Endothelial cell of umbilical vein (primary cell): ENCODE data around the gene PRKAR2B. TPM values are rescaled to one million over a fixed set of nuclear protein-coding genes. Genes with fewer than 3 reads are reported as not detected.
A peak's percentile ranks its signal among the peaks of the same experiment; 100 is the strongest.

Experiments
- BruUV-seq: library from RNA; stranded (reverse); fragments of 400-500 nt; replicated peaks from 2 replicates; lab custom pipeline; 2021; lab: Mats Ljungman, UMichigan
- CTCF ChIA-PET: fragments of 300-600, 350-600 bp; sonication (Branson Sonifier 250); formaldehyde crosslinking; loops from one replicate; lab custom pipeline; 2021; ENCODE audit warnings: antibody characterized with exemption, inconsistent platforms; lab: Charles Lee
- POLR2A ChIA-PET: fragments of 300-600, 350-600 bp; sonication (Branson Sonifier 250); formaldehyde crosslinking; loops from one replicate; lab custom pipeline; 2021; ENCODE audit warnings: antibody characterized with exemption, inconsistent platforms; lab: Charles Lee
- DNase-seq: peaks from one replicate; pipeline ENCODE4 v3.0.0-alpha.2; 2011; ENCODE audit warnings: low read depth, low spot score
- FAIRE-seq: peaks from 2 replicates; lab custom pipeline; 2011; peaks lifted over from hg19 to GRCh38; lab: Jason Lieb, UNC
- H2AFZ ChIP-seq: 2 replicates; pipeline ENCODE4 v1.6.0; 2012; ENCODE audit warnings: low read depth, low read length, control low read depth, inconsistent platforms
- H3K27ac ChIP-seq: 2 replicates; pipeline ENCODE4 v1.5.1; 2011; ENCODE audit warnings: low read depth, mild to moderate bottlenecking, control low read depth, low read length, moderate library complexity; ENCODE audit not compliant: insufficient read depth
- H3K27me3 ChIP-seq, 2 experiments: 2 replicates each; pipeline versions ENCODE4 v1.6.0 to v1.6.1; 2011; ENCODE audit warnings: low read length in 2 of 2, mixed read lengths in 1 of 2; ENCODE audit not compliant: control insufficient read depth in 2 of 2, insufficient read depth in 2 of 2
- H3K36me3 ChIP-seq, 2 experiments: 2 replicates in 1 of 2; 3 replicates in 1 of 2; pipeline ENCODE4 v1.5.1; 2011; ENCODE audit warnings: low read length in 2 of 2, mild to moderate bottlenecking in 1 of 2, moderate library complexity in 1 of 2; ENCODE audit not compliant: control insufficient read depth in 2 of 2, insufficient read depth in 2 of 2; ENCODE audit errors: extremely low read depth in 1 of 2
- H3K4me1 ChIP-seq: 3 replicates; pipeline ENCODE4 v1.5.1; 2011; ENCODE audit warnings: mild to moderate bottlenecking, low read length; ENCODE audit not compliant: control insufficient read depth, insufficient read depth; ENCODE audit errors: extremely low read depth
- H3K4me2 ChIP-seq: 2 replicates; pipeline ENCODE4 v1.6.1; 2011; ENCODE audit warnings: low read length, control low read depth, mixed read lengths; ENCODE audit not compliant: insufficient read depth
- H3K4me3 ChIP-seq, 3 experiments: fragments of 200-600 bp in 1 of 3; sonication (generic), shearing (Covaris generic) in 1 of 3; replicated peaks in 1 of 3; 2 replicates each; pipeline ENCODE4 v1.5.1; 2011 to 2016; ENCODE audit warnings: control low read depth in 3 of 3, low read length in 3 of 3, mild to moderate bottlenecking in 2 of 3, inconsistent platforms in 1 of 3, low read depth in 1 of 3, moderate library complexity in 1 of 3; ENCODE audit not compliant: insufficient read depth in 1 of 3
- H3K79me2 ChIP-seq: 2 replicates; pipeline ENCODE4 v1.6.0; 2012; ENCODE audit warnings: low read length, inconsistent platforms; ENCODE audit not compliant: control insufficient read depth, insufficient read depth
- H3K9ac ChIP-seq: replicated peaks from 2 replicates; pipeline ENCODE3; 2011; ENCODE audit warnings: low read length, control low read depth; ENCODE audit not compliant: insufficient read depth; ENCODE audit errors: extremely low read depth
- H3K9me1 ChIP-seq: replicated peaks from 3 replicates; pipeline ENCODE4 v1.6.0; 2011; ENCODE audit warnings: mild to moderate bottlenecking, low read length; ENCODE audit not compliant: control insufficient read depth, insufficient read depth; ENCODE audit errors: extremely low read depth
- H3K9me3 ChIP-seq: replicated peaks from 2 replicates; pipeline ENCODE4 v1.5.1; 2012; ENCODE audit warnings: low read length, inconsistent platforms; ENCODE audit not compliant: control insufficient read depth, insufficient read depth
- H4K20me1 ChIP-seq: replicated peaks from 2 replicates; pipeline ENCODE3; 2011; ENCODE audit warnings: mild to moderate bottlenecking, low read length; ENCODE audit not compliant: control insufficient read depth, insufficient read depth; ENCODE audit errors: extremely low read depth
- CTCF ChIP-seq, 2 donors: IDR thresholded peaks; 1 replicate in 1 of 2; 2 replicates in 1 of 2; pipeline ENCODE4 v1.5.1; 2011; ENCODE audit warnings: low read length in 2 of 2, mild to moderate bottlenecking in 2 of 2, moderate library complexity in 2 of 2, control low read depth in 1 of 2, inconsistent platforms in 1 of 2, low read depth in 1 of 2; ENCODE audit not compliant: insufficient read depth in 1 of 2; ENCODE audit errors: extremely low read depth in 1 of 2
- EZH2 ChIP-seq: IDR thresholded peaks from 2 replicates; pipeline ENCODE4 v1.6.1; 2012; ENCODE audit warnings: borderline replicate concordance, low read depth, mild to moderate bottlenecking, moderate library complexity, low read length, inconsistent platforms; ENCODE audit not compliant: severe bottlenecking
- FOS ChIP-seq: IDR thresholded peaks from 2 replicates; pipeline ENCODE4 v1.6.1; 2011; ENCODE audit warnings: mild to moderate bottlenecking, low read length, moderate library complexity, borderline replicate concordance; ENCODE audit not compliant: insufficient read depth
- GATA2 ChIP-seq: IDR thresholded peaks from 2 replicates; pipeline ENCODE4 v1.7.0; 2011; ENCODE audit warnings: low read depth, mild to moderate bottlenecking, moderate library complexity, mixed read lengths, low read length; ENCODE audit not compliant: insufficient read length, insufficient read depth
- JUN ChIP-seq: IDR thresholded peaks from 2 replicates; pipeline ENCODE4 v1.6.1; 2011; ENCODE audit warnings: borderline replicate concordance, low read depth; ENCODE audit not compliant: insufficient read length, insufficient read depth
- MAX ChIP-seq: IDR thresholded peaks from 2 replicates; pipeline ENCODE4 v1.6.1; 2011; ENCODE audit not compliant: insufficient read depth, insufficient read length
- MYC ChIP-seq: IDR thresholded peaks from one replicate; pipeline ENCODE4 v1.6.1; 2011; ENCODE audit warnings: mild to moderate bottlenecking, low read depth, low read length
- POLR2A ChIP-seq: IDR thresholded peaks from 2 replicates; pipeline ENCODE4 v1.6.1; 2012; ENCODE audit warnings: low read depth, mild to moderate bottlenecking, control low read depth, low read length
- POLR2AphosphoS5 ChIP-seq: IDR thresholded peaks from 2 replicates; pipeline ENCODE4 v1.6.1; 2012; ENCODE audit warnings: low read depth, mild to moderate bottlenecking, control low read depth, low read length, moderate library complexity; ENCODE audit not compliant: insufficient read depth
- dilution Hi-C: fragments of 300-500 bp; cut with MboI; formaldehyde crosslinking; loops from one replicate; pipeline ENCODE4 v1.15.0; 2019; ENCODE audit warnings: low sequenced_read_pairs; ENCODE audit not compliant: extremely low pct_ligation_motif_present
- intact Hi-C: fragments of 100-400 bp; cut with micrococcal nuclease; formaldehyde crosslinking; loops from one replicate; pipeline ENCODE4 v1.10.0; 2022
- polyA plus RNA-seq, 4 experiments: library from polyadenylated mRNA; depleted of rRNA in 3 of 4; stranded (reverse) in 3 of 4; unstranded in 1 of 4; fragments of >200 nt; gene quantifications; 2 replicates each; pipeline versions ENCODE4 v1.2.1 to v1.2.3, GENCODE V29; 2011 to 2012; ENCODE audit warnings: missing spikeins in 1 of 4
- total RNA-seq: library from RNA; stranded (reverse); gene quantifications from 2 replicates; pipeline ENCODE4 v1.2.3, GENCODE V29; 2021

PRKAR2B gene
- total and polyA plus RNA-seq, 2 donors (not counting 3 experiments of a cell fraction or from before 2014, with no cell fraction given) = 10.7 to 39.8 TPM

GRCh38 chr7:107169120-107170050 lies 124.9 kb downstream of the PRKAR2B start:
- Histone ChIP-seq H3K4me3 (peak overlapping the region; percentile 81 to 97 (median 93)), H3K4me1 (peaks cover 31% of the 10 kb centered on the region), H3K9me3 (no peaks in the 10 kb centered on the region), H3K9ac (peak overlapping the region; percentile 93), H2AFZ (peak overlapping the region; percentile 44), H4K20me1 (peaks cover 9% of the 10 kb centered on the region), H3K27me3 (no peaks in the 10 kb centered on the region), H3K79me2 (peaks cover 44% of the 10 kb centered on the region), H3K36me3 (no peaks in the 10 kb centered on the region), H3K9me1 (no peaks in the 10 kb centered on the region), H3K4me2 (peak overlapping the region; percentile 91), H3K27ac (peak overlapping the region; percentile 92)
- TF ChIP-seq GATA2 (no peak), EZH2 (no peak), MAX (peak; percentile 85), MYC (peak; percentile 81), FOS (no peak), CTCF (IDR thresholded peaks at IDR 0.05; ENCODE audit: extremely low read depth in 1 of 2, insufficient read depth in 1 of 2, low read depth in 1 of 2, low read length in 2 of 2) (peak in 1 of 2 donors; percentile 16), POLR2AphosphoS5 (peak; percentile 80), JUN (no peak), POLR2A (peak; percentile 72)
- BruUV-seq = no TSS peak
- dilution Hi-C loops = no loop called here
- FAIRE-seq (peak; percentile 81), DNase-seq (peak; percentile 98)
- CTCF ChIA-PET = interaction anchor here (0.7 to 3.1 kb wide), 14 partner anchors 11 to 993 kb away, joined by 3 to 21 read pairs (median 4); no protein-coding TSS in a partner anchor
- intact Hi-C loops = loop anchor here (1.0 to 10.0 kb wide), 4 partner anchors 222 to 635 kb away; no protein-coding TSS in a partner anchor
- POLR2A ChIA-PET = interaction anchor here (0.5 to 1.7 kb wide), 15 partner anchors 8 to 707 kb away, joined by 3 to 13 read pairs (median 5); no protein-coding TSS in a partner anchor
